Body of pancreas (tissue), 4 donors: ENCODE results near the gene RASD1.

Experiments used
- CTCF ChIP-seq, 7 experiments: fragments of 450-650 bp in 4 of 7; fragments of 200-600 bp in 3 of 7; sonication (generic) in 3 of 7; IDR thresholded peaks; one replicate each; pipeline ENCODE4 v1.5.1; 2016 to 2019; ENCODE audit warnings: antibody characterized with exemption in 7 of 7
- POLR2A ChIP-seq, 3 donors: fragments of 450-650 bp; IDR thresholded peaks; one replicate each; pipeline ENCODE4 v1.6.1; 2016; ENCODE audit warnings: antibody characterized with exemption in 3 of 3, mild to moderate bottlenecking in 2 of 3

DNA sequence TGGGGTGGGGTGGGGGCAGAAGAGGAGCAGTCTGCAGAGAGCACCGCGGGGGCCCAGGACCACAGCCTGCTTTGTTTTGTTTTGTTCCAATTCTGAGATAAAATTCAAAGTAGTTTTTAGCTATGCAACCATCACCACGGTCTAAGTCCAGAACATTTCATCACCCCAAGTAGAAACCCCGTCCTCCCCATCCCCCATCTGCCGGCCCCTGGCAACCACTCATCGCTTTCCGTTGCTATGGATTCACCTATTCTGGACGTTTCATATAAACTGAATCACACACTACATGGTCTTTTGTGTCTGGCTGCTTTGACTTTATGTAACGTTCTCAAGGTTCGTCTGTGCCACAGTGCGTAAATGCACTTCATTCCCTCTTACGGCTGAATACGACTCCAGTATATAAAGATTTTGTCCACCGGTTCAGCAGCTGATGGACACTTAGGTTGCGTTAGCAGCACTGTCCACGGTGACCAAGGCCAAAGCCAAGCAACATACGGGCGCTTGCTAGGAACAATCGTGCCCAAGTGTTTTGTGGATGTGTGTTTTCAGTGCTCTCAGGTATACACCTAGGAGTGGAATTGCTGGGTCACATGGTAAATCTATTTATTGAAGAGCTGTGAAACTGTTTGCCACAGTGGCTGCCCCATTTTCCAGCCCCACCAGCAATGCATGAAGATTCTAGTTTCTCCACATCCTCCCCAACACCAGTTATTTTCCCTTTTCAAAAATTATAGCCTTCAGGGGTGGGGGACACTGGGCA, 27.7 kb upstream of the RASD1 start:
- TF ChIP-seq CTCF (IDR thresholded peaks at IDR 0.05) (no peak), POLR2A (IDR thresholded peaks at IDR 0.05) (no peak)
